GM18907 (cell line): ENCODE measurements around the gene MYO9A.

Experiments
- ATAC-seq: cut with Tn5 transposase; IDR thresholded peaks from one replicate; pipeline ENCODE4 v1.9.1; 2021; ENCODE audit warnings: mild to moderate bottlenecking, moderate library complexity; ENCODE audit not compliant: unreplicated experiment

The MYO9A gene

DNA sequence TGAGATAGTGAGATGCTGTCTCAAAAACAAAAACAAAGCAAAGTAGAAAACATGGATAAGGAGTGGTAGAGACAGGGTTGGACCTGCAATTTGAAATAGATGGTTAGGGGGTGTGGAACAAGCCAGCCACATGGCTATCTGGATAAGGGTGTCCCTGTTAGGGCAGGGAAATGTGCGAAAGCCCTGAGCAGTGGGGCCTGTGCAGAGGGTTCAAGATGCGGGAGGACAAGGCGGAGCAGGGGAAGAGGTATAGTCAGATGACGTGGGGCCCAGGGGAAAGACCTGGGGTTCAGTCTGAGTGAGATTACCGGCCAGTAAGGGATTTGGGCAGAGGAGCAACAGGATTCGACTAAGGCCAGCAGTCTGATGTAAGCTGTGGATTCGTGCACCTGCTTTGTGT, 326.0 kb downstream of the MYO9A start:
- ATAC-seq, result no peak

DNA sequence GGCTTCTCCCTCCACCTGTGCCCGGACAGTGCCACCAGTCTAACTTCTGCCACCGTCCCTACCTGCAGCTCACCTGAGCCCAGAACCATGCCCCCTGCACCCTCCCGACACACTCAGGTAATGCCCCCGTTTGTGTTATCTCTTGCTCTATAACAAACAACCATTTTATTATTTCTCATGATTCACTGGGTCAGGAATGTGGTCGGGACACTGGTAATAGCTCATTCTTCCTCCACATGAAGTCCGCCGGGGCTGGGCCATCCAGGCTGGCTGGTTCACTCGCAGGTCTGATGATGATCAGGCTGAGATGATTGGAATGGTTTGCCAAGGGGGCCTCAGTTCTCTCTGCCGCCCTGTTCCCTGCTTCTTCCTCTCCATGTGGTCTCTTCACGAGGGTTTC, 327.9 kb downstream of the MYO9A start:
- no peak for ATAC-seq

DNA sequence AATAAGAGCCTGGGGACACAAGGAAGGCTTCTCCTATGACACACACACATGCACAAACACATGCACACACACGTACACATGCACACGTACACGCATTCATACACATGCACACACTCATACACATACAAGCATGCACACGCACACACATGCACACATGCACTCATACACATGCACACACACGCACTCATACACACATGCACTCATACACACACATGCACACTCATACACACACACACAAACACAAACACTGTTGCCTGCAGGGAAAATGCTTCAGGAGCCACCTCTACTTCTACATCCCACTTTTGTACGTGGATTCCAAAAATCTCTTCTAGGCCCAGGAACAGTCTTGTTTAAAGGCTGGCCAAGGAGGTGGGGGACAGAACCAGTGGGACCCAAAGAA, 328.3 kb downstream of the MYO9A start:
- ATAC-seq, result no peak

DNA sequence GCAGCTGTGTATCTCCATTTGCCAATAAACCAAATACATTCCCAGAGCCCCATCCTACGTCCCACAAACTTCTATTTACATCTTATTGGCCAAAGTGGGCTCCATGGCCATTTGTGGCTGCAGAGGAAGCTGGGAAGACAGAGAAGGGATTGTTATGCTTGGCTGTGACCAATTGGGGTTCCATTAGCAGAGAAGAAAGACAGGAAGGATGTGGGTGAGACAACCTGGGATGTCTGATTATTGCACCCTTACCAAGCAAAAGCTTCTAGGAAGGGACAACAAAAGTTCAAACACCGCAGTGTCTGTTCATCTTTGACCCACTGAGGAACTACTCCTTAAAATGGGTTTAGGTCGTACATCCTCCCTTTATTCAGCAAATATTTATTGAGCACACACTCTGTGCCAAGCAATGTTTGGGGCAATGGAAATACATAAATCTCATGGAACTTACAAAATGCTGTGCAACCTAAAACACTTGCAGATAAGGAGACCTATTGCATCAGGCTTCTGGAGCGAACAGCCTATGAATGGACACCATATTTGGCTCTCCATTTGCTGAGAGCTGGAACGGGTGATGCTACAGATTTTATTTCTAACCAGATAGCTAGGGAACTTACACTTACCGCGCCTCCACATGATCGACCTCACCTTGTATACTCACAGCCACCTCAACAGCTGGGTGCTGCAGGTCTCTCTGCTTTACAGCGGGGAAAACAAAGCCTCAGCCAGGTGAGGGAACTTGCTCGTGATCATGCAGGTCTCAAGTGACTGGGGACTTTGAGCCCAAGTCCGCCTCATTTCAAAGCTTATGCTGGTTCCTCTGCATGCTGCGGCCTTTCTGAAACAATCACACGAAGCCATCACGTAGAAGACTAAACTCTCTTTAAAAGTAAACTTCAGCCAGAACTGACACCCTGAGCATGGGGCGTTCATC, 329.0 kb downstream of the MYO9A start:
- ATAC-seq, result no peak

DNA sequence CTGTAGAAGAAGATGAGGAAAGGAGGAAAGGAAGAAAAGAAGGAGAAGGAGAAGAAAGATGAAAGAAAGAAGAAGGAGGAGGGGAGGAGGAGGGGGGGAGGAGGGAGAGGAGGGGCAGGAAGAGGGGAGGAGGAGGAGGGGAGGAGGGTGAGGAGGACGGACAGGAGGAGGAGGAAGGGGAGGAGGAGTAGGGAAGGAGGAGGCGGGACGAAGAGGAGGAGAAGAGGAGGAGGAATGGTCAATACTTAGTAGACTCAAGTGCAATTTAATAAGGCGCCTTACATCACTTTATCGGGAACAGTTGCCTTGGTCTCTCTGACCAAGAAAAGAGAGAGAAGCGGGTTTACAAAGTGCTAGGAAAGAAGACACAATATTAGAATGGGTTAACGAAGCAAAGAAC, 331.3 kb downstream of the MYO9A start:
- ATAC-seq, result no peak

DNA sequence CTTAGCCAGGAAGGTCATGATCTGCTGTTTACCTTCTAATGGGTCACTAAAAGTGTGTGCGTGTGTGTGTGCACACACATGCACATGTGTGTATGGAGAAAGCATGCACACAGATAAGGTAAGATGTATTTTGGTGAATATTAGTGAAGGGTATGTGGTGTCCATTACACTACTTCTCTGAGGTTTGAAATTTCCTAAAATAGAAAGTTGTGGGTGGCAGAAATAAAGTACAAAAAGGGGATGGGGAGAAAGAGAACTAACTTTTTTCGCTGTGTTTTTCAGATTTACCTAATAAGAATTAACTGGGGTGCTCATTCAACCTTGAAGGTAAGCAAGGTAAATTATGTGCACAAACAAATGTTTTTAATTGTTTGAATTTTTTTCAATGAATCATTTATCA, 332.0 kb downstream of the MYO9A start:
- ATAC-seq, result no peak

DNA sequence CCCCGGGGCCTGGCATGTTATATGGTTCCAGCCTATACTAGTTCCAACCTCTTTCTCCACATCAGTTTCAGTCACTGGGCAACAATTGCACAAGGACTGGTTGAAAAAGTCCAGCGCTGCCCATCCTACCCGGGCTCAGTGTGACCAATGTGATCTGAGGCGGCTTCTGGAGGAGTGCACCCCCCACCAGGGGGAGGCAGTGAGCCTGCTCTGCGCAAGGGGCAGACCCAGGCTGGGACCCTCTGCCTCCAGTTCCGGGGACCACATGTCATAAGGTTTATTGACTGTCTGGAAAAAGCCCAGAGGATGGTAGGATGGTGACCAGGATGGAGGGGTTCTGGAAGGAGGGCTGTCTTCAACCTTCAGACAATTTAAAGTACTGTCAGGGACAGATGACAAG, 333.2 kb downstream of the MYO9A start:
- ATAC-seq, result no peak

DNA sequence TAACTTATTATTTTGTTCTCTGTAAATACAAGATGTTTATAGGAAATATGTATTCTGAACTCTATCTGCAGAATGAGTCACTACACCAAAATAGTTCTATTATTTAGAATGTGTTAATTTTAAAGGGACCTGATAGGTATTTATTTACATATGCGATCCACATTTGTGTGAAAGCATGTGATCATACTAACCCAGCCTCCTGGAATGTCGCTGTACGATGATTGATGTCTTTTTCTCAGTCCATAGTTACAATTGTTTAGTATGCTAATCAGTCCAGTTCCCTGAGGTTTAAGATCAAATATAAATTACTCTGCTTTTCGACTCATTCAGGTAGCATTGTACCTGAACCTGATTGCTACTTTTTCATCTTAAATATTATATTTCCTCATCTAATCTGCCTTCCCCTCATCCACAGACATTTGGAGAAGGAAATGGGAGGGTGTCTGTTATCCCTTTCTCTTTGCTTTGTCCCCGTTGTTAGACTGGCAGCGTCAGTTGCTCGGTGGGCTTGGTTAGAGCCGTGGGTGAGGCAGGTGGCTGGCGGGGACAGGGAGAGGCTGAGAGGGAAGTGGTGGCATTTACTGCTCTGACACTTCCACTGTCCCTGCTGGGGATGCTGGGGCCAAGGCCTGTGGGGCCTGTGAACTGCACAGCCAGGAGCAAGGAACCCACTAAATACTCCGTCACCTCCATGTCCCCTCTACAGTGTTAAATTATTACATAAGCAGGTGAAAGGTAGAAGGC, 335.4 kb downstream of the MYO9A start:
- no peak for ATAC-seq

DNA sequence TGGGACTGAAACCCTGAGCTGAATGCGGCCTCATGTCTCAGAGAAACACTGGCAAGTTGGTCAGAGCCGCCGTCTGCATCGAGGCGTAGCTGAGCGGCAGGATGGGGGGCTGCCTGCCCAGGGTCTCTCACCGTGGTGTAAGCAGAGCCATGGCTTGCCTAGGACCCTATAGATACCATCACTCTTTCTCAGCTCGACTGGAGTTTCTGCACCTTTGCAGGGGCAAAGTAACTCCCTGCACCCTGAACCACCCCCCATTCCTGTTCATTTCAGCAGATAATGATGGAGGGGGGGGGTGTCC, 336.0 kb downstream of the MYO9A start:
- ATAC-seq, result no peak

DNA sequence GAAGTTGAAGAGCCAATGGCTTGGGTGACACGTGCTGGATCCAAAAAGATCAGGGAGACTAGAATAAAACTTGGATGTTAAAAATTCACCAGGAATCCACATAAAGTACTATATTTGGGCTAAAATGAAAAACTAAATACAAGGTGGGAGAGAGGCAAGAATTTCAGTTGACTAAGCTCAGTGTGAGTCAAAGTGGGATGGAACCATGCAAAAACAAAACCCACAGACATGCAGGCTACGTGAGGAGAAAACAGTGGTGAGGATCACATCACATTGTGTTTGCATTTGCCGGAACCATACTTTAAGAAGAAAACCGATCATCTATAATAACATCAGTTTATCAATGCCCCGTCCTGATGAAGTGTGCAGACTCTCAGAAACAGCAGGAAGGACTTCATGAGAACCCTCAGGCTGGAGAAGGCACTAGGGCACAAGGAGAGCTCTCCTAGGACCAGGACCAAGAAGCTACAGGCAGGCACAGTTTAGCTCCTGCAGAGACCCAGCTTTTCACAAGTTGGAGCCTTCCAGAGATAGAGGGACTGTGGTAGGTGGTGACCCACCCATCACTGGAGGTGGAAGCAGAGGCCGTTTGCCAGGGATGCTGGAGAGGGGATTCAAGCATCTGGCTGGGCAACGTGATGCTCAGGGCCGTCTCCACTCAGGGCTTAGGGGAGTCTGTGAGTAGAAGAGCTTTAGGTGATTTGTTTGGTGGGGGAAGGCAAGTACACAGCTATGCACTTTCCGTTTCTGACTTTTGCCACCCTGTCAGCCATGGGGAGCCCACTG, 336.6 kb downstream of the MYO9A start:
- no peak for ATAC-seq

DNA sequence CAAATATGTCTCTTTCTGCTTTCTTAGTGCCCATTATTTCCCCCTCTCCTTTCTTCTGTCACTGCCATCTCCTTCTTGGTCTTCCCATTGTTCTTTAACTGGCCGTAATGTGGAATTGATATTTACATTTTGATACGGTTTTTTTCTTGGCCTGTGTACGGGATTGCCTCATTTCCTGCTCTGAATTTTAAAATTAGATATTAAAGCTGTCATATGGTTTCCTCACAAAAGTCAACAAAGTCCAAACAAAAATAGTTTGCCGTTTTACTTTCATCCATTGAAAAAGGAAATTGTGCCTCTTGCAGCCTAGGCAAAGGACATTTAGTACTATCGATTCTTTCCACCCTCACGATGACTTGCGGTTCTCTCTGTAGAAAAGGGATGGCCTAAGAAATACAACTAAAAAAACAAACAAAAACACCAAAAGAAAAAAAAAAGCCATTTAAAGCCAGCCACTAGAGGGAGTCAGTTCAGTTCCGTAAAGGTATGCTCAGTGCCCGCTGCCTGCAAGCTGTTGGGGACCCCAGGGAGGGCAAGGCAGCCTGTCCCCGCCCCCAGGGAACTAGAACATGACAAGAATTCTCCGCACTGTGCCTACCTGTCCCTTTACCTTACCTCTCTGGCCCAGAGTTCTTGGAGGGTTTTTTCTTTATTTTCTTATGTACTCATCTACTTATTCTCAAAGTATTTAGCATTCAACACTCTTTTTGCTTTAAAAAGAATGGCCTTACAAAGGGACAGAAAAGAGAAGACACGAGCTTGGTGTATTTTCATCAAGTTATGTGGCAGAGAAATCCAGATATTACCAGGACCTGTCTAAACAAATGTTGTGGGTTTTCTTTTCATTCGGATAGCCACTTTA, 337.6 kb downstream of the MYO9A start:
- ATAC-seq, result peak; percentile 61

DNA sequence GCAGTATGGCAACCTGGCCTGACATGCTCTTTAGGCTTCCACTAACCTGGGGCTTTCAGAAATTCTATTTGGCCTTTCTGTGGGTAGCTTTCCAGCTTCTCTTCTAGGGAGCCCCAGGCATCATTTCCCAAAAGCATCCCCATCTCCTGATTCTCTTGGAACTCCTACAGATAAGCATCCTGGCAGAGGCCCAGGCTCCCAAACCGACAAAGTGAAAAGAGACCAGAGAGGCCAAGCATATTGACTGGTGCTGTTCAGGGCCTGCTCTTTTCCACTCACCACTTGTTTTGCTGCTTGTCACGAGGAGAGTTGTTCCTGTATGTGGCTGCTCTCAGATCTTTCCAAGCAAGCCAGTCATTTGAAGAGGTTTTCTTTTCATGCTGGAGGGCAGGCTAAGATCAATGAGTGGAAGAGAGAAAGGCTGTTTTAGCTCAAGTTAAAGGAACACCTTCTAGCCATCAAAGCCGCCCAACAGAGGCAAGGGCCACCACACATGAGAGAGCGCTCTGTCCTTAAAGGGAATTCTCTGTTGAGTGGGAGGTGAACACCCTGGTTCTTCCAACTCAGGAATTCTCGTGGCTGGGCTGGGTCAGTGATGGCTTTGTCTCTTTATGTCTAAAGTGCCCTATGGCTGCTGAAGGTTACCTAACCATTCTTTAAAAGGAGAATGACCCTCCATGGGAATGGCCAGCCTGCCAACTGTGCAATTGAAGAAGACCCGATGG, 338.7 kb downstream of the MYO9A start:
- no peak for ATAC-seq

DNA sequence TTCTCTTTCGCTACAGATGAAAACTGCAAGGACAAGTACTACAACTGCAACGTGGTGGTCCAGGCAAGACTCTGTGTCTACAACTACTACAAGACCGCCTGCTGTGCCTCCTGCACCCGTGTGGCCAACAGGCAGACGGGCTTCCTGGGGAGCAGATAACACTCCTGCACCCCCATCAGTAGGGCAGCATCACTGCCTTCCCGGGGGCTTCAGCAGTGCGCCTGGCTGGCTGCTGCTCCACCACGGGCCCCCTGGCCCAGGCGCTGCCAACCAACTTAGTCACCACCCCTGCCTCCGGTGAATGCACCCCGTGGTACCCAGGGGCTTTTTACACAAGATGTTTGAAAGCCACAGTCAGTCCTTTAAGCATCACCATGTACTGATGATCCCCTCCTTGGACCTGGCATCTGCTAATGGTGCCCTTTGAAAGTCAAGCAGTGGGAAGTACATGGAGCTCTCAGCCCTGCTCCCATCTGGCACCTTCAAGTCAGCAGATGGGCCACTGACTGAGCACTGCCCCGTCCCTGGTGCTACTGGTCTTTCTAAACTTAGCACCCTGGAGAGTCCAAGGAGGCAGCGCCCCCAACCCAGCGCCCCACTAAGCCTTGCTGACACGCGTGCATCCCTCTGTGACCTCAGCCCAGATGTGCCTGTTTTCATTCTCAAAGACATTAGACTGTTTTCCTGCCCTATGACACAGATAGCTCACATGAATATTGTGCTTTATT, 340.6 kb downstream of the MYO9A start:
- no peak for ATAC-seq

DNA sequence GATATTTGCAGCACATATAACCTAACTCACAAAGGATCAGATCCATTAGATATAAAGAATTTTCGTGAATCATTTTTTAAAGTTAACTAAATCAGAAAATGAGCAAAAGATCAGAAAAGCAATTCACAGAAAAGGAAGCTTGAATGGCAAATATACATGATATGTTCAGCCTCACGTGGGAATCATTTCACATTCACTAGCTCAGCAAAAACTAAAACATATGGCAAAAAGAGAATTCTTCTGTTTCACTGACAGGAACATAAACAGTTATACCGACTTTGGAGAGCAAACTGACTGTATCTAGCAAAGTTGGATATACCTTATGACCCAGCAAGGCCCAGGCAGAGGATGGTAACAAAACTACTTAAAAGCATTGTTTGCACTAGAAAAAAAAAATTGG, 341.6 kb downstream of the MYO9A start:
- no peak for ATAC-seq

DNA sequence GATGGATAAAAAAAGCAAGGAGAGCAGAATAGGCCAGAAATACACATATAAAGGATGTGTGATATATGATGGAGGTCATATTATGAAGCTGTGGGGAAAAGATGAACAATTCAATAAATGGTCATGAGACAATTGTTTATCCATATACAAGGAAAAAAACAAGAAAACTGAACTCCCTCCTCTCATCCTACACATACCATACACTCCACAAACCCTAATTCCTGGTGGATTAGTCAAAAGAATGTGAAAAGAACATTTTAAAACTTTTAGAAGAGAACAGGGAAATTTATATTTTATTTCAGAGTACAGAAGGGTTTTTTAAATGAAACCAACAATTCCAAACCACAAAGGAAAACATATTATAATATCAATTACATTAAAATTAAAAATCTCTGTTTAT, 342.1 kb downstream of the MYO9A start:
- ATAC-seq, result no peak

DNA sequence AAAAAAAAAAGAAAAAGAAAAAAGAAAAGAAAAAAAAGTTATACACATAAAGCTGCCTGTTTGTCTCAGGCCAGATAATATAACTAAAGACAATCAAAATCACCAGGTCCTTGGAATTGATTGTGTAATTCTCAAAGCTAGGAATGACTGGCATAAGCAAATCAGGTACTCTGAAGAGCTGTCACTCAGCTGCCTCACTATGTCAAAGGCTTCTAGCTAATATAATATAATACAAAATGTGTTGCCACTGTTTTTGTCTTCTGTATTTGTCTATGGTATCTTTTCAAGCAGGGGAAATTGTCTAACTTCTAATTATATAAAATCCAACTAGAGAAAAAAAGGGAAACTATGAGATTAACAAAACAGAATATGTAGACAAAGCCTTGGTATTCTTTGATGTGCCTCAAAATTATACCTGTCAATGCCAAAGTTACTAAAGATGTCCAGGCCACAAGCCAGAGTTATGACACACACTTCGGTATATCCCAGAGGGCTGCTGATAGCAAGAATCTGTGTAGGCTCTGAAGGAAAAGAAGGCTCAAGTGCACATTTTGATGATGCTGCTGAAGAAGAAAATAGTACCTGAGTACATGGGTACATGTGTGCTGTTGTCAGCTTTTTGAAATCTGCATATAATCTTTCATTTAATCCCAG, 344.6 kb downstream of the MYO9A start:
- no peak for ATAC-seq
